Endothelial cell of umbilical vein (primary cell): ENCODE data around the gene NDUFS5. TPM values are rescaled to one million over a fixed set of nuclear protein-coding genes. Genes with fewer than 3 reads are reported as not detected.

ENCODE experiments used
- BruUV-seq: library from RNA; stranded (reverse); fragments of 400-500 nt; replicated peaks from 2 replicates; lab custom pipeline; 2021; lab: Mats Ljungman, UMichigan
- CTCF ChIA-PET: fragments of 300-600, 350-600 bp; sonication (Branson Sonifier 250); formaldehyde crosslinking; loops from one replicate; lab custom pipeline; 2021; ENCODE audit warnings: antibody characterized with exemption, inconsistent platforms; lab: Charles Lee
- POLR2A ChIA-PET: fragments of 300-600, 350-600 bp; sonication (Branson Sonifier 250); formaldehyde crosslinking; loops from one replicate; lab custom pipeline; 2021; ENCODE audit warnings: antibody characterized with exemption, inconsistent platforms; lab: Charles Lee
- DNase-seq: peaks from one replicate; pipeline ENCODE4 v3.0.0-alpha.2; 2011; ENCODE audit warnings: low read depth, low spot score
- FAIRE-seq: peaks from 2 replicates; lab custom pipeline; 2011; peaks lifted over from hg19 to GRCh38; lab: Jason Lieb, UNC
- H2AFZ ChIP-seq: 2 replicates; pipeline ENCODE4 v1.6.0; 2012; ENCODE audit warnings: low read depth, low read length, control low read depth, inconsistent platforms
- H3K27ac ChIP-seq: 2 replicates; pipeline ENCODE4 v1.5.1; 2011; ENCODE audit warnings: low read depth, mild to moderate bottlenecking, control low read depth, low read length, moderate library complexity; ENCODE audit not compliant: insufficient read depth
- H3K27me3 ChIP-seq, 2 experiments: 2 replicates each; pipeline versions ENCODE4 v1.6.0 to v1.6.1; 2011; ENCODE audit warnings: low read length in 2 of 2, mixed read lengths in 1 of 2; ENCODE audit not compliant: control insufficient read depth in 2 of 2, insufficient read depth in 2 of 2
- H3K36me3 ChIP-seq, 2 experiments: 2 replicates in 1 of 2; 3 replicates in 1 of 2; pipeline ENCODE4 v1.5.1; 2011; ENCODE audit warnings: low read length in 2 of 2, mild to moderate bottlenecking in 1 of 2, moderate library complexity in 1 of 2; ENCODE audit not compliant: control insufficient read depth in 2 of 2, insufficient read depth in 2 of 2; ENCODE audit errors: extremely low read depth in 1 of 2
- H3K4me1 ChIP-seq: 3 replicates; pipeline ENCODE4 v1.5.1; 2011; ENCODE audit warnings: mild to moderate bottlenecking, low read length; ENCODE audit not compliant: control insufficient read depth, insufficient read depth; ENCODE audit errors: extremely low read depth
- H3K4me2 ChIP-seq: 2 replicates; pipeline ENCODE4 v1.6.1; 2011; ENCODE audit warnings: low read length, control low read depth, mixed read lengths; ENCODE audit not compliant: insufficient read depth
- H3K4me3 ChIP-seq, 3 experiments: fragments of 200-600 bp in 1 of 3; sonication (generic), shearing (Covaris generic) in 1 of 3; replicated peaks in 1 of 3; 2 replicates each; pipeline ENCODE4 v1.5.1; 2011 to 2016; ENCODE audit warnings: control low read depth in 3 of 3, low read length in 3 of 3, mild to moderate bottlenecking in 2 of 3, inconsistent platforms in 1 of 3, low read depth in 1 of 3, moderate library complexity in 1 of 3; ENCODE audit not compliant: insufficient read depth in 1 of 3
- H3K79me2 ChIP-seq: 2 replicates; pipeline ENCODE4 v1.6.0; 2012; ENCODE audit warnings: low read length, inconsistent platforms; ENCODE audit not compliant: control insufficient read depth, insufficient read depth
- H3K9ac ChIP-seq: replicated peaks from 2 replicates; pipeline ENCODE3; 2011; ENCODE audit warnings: low read length, control low read depth; ENCODE audit not compliant: insufficient read depth; ENCODE audit errors: extremely low read depth
- H3K9me1 ChIP-seq: replicated peaks from 3 replicates; pipeline ENCODE4 v1.6.0; 2011; ENCODE audit warnings: mild to moderate bottlenecking, low read length; ENCODE audit not compliant: control insufficient read depth, insufficient read depth; ENCODE audit errors: extremely low read depth
- H3K9me3 ChIP-seq: replicated peaks from 2 replicates; pipeline ENCODE4 v1.5.1; 2012; ENCODE audit warnings: low read length, inconsistent platforms; ENCODE audit not compliant: control insufficient read depth, insufficient read depth
- H4K20me1 ChIP-seq: replicated peaks from 2 replicates; pipeline ENCODE3; 2011; ENCODE audit warnings: mild to moderate bottlenecking, low read length; ENCODE audit not compliant: control insufficient read depth, insufficient read depth; ENCODE audit errors: extremely low read depth
- CTCF ChIP-seq, 2 donors: IDR thresholded peaks; 1 replicate in 1 of 2; 2 replicates in 1 of 2; pipeline ENCODE4 v1.5.1; 2011; ENCODE audit warnings: low read length in 2 of 2, mild to moderate bottlenecking in 2 of 2, moderate library complexity in 2 of 2, control low read depth in 1 of 2, inconsistent platforms in 1 of 2, low read depth in 1 of 2; ENCODE audit not compliant: insufficient read depth in 1 of 2; ENCODE audit errors: extremely low read depth in 1 of 2
- EZH2 ChIP-seq: IDR thresholded peaks from 2 replicates; pipeline ENCODE4 v1.6.1; 2012; ENCODE audit warnings: borderline replicate concordance, low read depth, mild to moderate bottlenecking, moderate library complexity, low read length, inconsistent platforms; ENCODE audit not compliant: severe bottlenecking
- FOS ChIP-seq: IDR thresholded peaks from 2 replicates; pipeline ENCODE4 v1.6.1; 2011; ENCODE audit warnings: mild to moderate bottlenecking, low read length, moderate library complexity, borderline replicate concordance; ENCODE audit not compliant: insufficient read depth
- GATA2 ChIP-seq: IDR thresholded peaks from 2 replicates; pipeline ENCODE4 v1.7.0; 2011; ENCODE audit warnings: low read depth, mild to moderate bottlenecking, moderate library complexity, mixed read lengths, low read length; ENCODE audit not compliant: insufficient read length, insufficient read depth
- JUN ChIP-seq: IDR thresholded peaks from 2 replicates; pipeline ENCODE4 v1.6.1; 2011; ENCODE audit warnings: borderline replicate concordance, low read depth; ENCODE audit not compliant: insufficient read length, insufficient read depth
- MAX ChIP-seq: IDR thresholded peaks from 2 replicates; pipeline ENCODE4 v1.6.1; 2011; ENCODE audit not compliant: insufficient read depth, insufficient read length
- MYC ChIP-seq: IDR thresholded peaks from one replicate; pipeline ENCODE4 v1.6.1; 2011; ENCODE audit warnings: mild to moderate bottlenecking, low read depth, low read length
- POLR2A ChIP-seq: IDR thresholded peaks from 2 replicates; pipeline ENCODE4 v1.6.1; 2012; ENCODE audit warnings: low read depth, mild to moderate bottlenecking, control low read depth, low read length
- POLR2AphosphoS5 ChIP-seq: IDR thresholded peaks from 2 replicates; pipeline ENCODE4 v1.6.1; 2012; ENCODE audit warnings: low read depth, mild to moderate bottlenecking, control low read depth, low read length, moderate library complexity; ENCODE audit not compliant: insufficient read depth
- dilution Hi-C: fragments of 300-500 bp; cut with MboI; formaldehyde crosslinking; loops from one replicate; pipeline ENCODE4 v1.15.0; 2019; ENCODE audit warnings: low sequenced_read_pairs; ENCODE audit not compliant: extremely low pct_ligation_motif_present
- intact Hi-C: fragments of 100-400 bp; cut with micrococcal nuclease; formaldehyde crosslinking; loops from one replicate; pipeline ENCODE4 v1.10.0; 2022
- polyA plus RNA-seq, 4 experiments: library from polyadenylated mRNA; depleted of rRNA in 3 of 4; stranded (reverse) in 3 of 4; unstranded in 1 of 4; fragments of >200 nt; gene quantifications; 2 replicates each; pipeline versions ENCODE4 v1.2.1 to v1.2.3, GENCODE V29; 2011 to 2012; ENCODE audit warnings: missing spikeins in 1 of 4
- total RNA-seq: library from RNA; stranded (reverse); gene quantifications from 2 replicates; pipeline ENCODE4 v1.2.3, GENCODE V29; 2021

The NDUFS5 gene
- total and polyA plus RNA-seq, 2 donors (not counting 3 experiments of a cell fraction or from before 2014, with no cell fraction given) = 327 to 710 TPM

- ChIA-PET POLR2A (no interaction called here), CTCF (interaction anchor here (1.5 kb wide), 1 partner anchor 49 kb away, joined by 5 read pairs; no protein-coding TSS in a partner anchor)
- intact Hi-C loops = no loop called here
Observed at GRCh38 chr1:39043513-39043912, 17.4 kb downstream of the NDUFS5 start.

GRCh38 chr1:39044762-39045161, 18.6 kb downstream of the NDUFS5 start:
- dilution Hi-C loops (no loop called here), intact Hi-C loops (no loop called here)
- Histone ChIP-seq H3K36me3 (no peaks in the 10 kb centered on the region), H3K9ac (no peak overlapping the region), H3K79me2 (no peaks in the 10 kb centered on the region), H3K27me3 (no peaks in the 10 kb centered on the region), H4K20me1 (no peaks in the 10 kb centered on the region), H3K27ac (no peak overlapping the region), H3K4me3 (no peak overlapping the region), H3K4me2 (no peak overlapping the region), H3K9me3 (no peaks in the 10 kb centered on the region), H3K4me1 (peaks cover 16% of the 10 kb centered on the region), H3K9me1 (no peaks in the 10 kb centered on the region), H2AFZ (no peak overlapping the region)
- CTCF ChIA-PET = interaction anchor here (0.5 to 1.1 kb wide), 2 partner anchors 17 to 47 kb away, joined by 3 to 4 read pairs; no protein-coding TSS in a partner anchor
- no peak for TF ChIP-seq EZH2
- no peak for TF ChIP-seq POLR2AphosphoS5
- TF ChIP-seq MYC = no peak
- no peak for TF ChIP-seq CTCF (IDR thresholded peaks at IDR 0.05; ENCODE audit: extremely low read depth in 1 of 2, insufficient read depth in 1 of 2, low read depth in 1 of 2, low read length in 2 of 2)
- TF ChIP-seq GATA2 = no peak
- TF ChIP-seq POLR2A = no peak
- TF ChIP-seq FOS = no peak
- no peak for TF ChIP-seq JUN
- TF ChIP-seq MAX = no peak
- POLR2A ChIA-PET = interaction anchor here (0.6 kb wide), 1 partner anchor 9 kb away, joined by 3 read pairs; no protein-coding TSS in a partner anchor
- no peak for FAIRE-seq
- no TSS peak for BruUV-seq
- no peak for DNase-seq

More at GRCh38 chr1:39043513-39043912, 17.4 kb downstream of the NDUFS5 start:
- no peak for DNase-seq
- no peaks in the 10 kb centered on the region for H3K27me3 ChIP-seq
- no peaks in the 10 kb centered on the region for H3K9me1 ChIP-seq
- no peak overlapping the region for H3K9ac ChIP-seq
- BruUV-seq = no TSS peak
- H4K20me1 ChIP-seq = no peaks in the 10 kb centered on the region
- TF ChIP-seq MYC = no peak
- TF ChIP-seq JUN = no peak
- no peak for TF ChIP-seq MAX
- TF ChIP-seq POLR2A = no peak
- TF ChIP-seq POLR2AphosphoS5 = no peak
- no peak for TF ChIP-seq FOS
- H2AFZ ChIP-seq = no peak overlapping the region
- dilution Hi-C loops = no loop called here
- no peaks in the 10 kb centered on the region for H3K9me3 ChIP-seq
- no peaks in the 10 kb centered on the region for H3K79me2 ChIP-seq
- H3K4me2 ChIP-seq = no peak overlapping the region
- no peak for FAIRE-seq
- H3K4me3 ChIP-seq = no peak overlapping the region
- no peaks in the 10 kb centered on the region for H3K36me3 ChIP-seq
- peaks cover 16% of the 10 kb centered on the region for H3K4me1 ChIP-seq
- H3K27ac ChIP-seq = no peak overlapping the region
